ENCODE measurements around the gene ASRGL1. TPM values are rescaled to one million over a fixed set of nuclear protein-coding genes. Genes with fewer than 3 reads are reported as not detected.

The ASRGL1 gene
- total RNA-seq, 1 donor from 2014 or later, result 4.6 TPM

GRCh38 chr11:62392506-62392905, 55.3 kb downstream of the ASRGL1 start:
- Histone ChIP-seq H3K27ac (replicated peaks) (no peak overlapping the region), H3K27me3 (ENCODE audit: low read depth) (no peaks in the 10 kb centered on the region), H3K9me3 (replicated peaks) (no peaks in the 10 kb centered on the region), H3K36me3 (no peaks in the 10 kb centered on the region), H3K4me1 (peaks cover 24% of the 10 kb centered on the region), H3K4me3 (no peak overlapping the region)
- no peak for DNase-seq
- no peak for TF ChIP-seq CTCF (IDR thresholded peaks at IDR 0.05; ENCODE audit: borderline replicate concordance)
- intact Hi-C loops (cut with micrococcal nuclease), result loop anchor here (10.0 kb wide), 1 partner anchor 152 kb away; the partner anchor contains the start of gene AHNAK

- TF ChIP-seq CTCF (IDR thresholded peaks at IDR 0.05; ENCODE audit: borderline replicate concordance), result no peak
- no peaks in the 10 kb centered on the region for H3K36me3 ChIP-seq
- no peak for DNase-seq
- no peaks in the 10 kb centered on the region for H3K9me3 ChIP-seq (replicated peaks)
- no peak overlapping the region for H3K4me3 ChIP-seq
- H3K27ac ChIP-seq (replicated peaks), result no peak overlapping the region
- intact Hi-C loops (cut with micrococcal nuclease), result loop anchor here (10.0 kb wide), 1 partner anchor 152 kb away; the partner anchor contains the start of gene AHNAK
- H3K4me1 ChIP-seq, result peaks cover 30% of the 10 kb centered on the region
- H3K27me3 ChIP-seq (ENCODE audit: low read depth), result no peaks in the 10 kb centered on the region
Observed at GRCh38 chr11:62393061-62393611, 55.9 kb downstream of the ASRGL1 start.

GRCh38 chr11:62393735-62394134, 56.5 kb downstream of the ASRGL1 start:
- no peak for TF ChIP-seq CTCF (IDR thresholded peaks at IDR 0.05; ENCODE audit: borderline replicate concordance)
- DNase-seq, result no peak
- no peaks in the 10 kb centered on the region for H3K36me3 ChIP-seq
- no peaks in the 10 kb centered on the region for H3K27me3 ChIP-seq (ENCODE audit: low read depth)
- H3K9me3 ChIP-seq (replicated peaks), result no peaks in the 10 kb centered on the region
- peaks cover 36% of the 10 kb centered on the region for H3K4me1 ChIP-seq
- intact Hi-C loops (cut with micrococcal nuclease), result loop anchor here (10.0 kb wide), 1 partner anchor 151 kb away; the partner anchor contains the start of gene AHNAK
- H3K27ac ChIP-seq (replicated peaks), result no peak overlapping the region
- H3K4me3 ChIP-seq, result no peak overlapping the region

GRCh38 chr11:62394825-62395538, 57.7 kb downstream of the ASRGL1 start:
- Histone ChIP-seq H3K27me3 (ENCODE audit: low read depth) (no peaks in the 10 kb centered on the region), H3K36me3 (no peaks in the 10 kb centered on the region), H3K4me3 (peak overlapping the region; percentile 54), H3K9me3 (replicated peaks) (no peaks in the 10 kb centered on the region), H3K27ac (replicated peaks) (peak overlapping the region; percentile 71), H3K4me1 (peaks cover 49% of the 10 kb centered on the region)
- DNase-seq, result peak; percentile 79
- peak; percentile 76 for TF ChIP-seq CTCF (IDR thresholded peaks at IDR 0.05; ENCODE audit: borderline replicate concordance)
- intact Hi-C loops (cut with micrococcal nuclease), result loop anchor here (10.0 kb wide), 1 partner anchor 150 kb away; the partner anchor contains the start of gene AHNAK

GRCh38 chr11:62395885-62396551, 58.8 kb downstream of the ASRGL1 start:
- Histone ChIP-seq H3K27me3 (ENCODE audit: low read depth) (no peaks in the 10 kb centered on the region), H3K4me3 (no peak overlapping the region), H3K27ac (replicated peaks) (no peak overlapping the region), H3K4me1 (peaks cover 59% of the 10 kb centered on the region), H3K36me3 (no peaks in the 10 kb centered on the region), H3K9me3 (replicated peaks) (no peaks in the 10 kb centered on the region)
- no peak for DNase-seq
- no peak for TF ChIP-seq CTCF (IDR thresholded peaks at IDR 0.05; ENCODE audit: borderline replicate concordance)
- intact Hi-C loops (cut with micrococcal nuclease), result loop anchor here (10.0 kb wide), 1 partner anchor 149 kb away; the partner anchor contains the start of gene AHNAK

Measured in left ventricle myocardium inferior (tissue), 1 donor.